Stomach (tissue), 9 donors: Measurements from ENCODE around the gene RTKN2. TPM values are rescaled to one million over a fixed set of nuclear protein-coding genes. Genes with fewer than 3 reads are reported as not detected.

Source experiments
- DNase-seq, 2 donors: peaks; one replicate each; pipeline versions ENCODE4 v3.0.0 to v3.0.0-alpha.2; 2013 to 2019
- H3K27ac ChIP-seq, 5 donors: fragments of 200-600 bp in 4 of 5; sonication (generic) in 4 of 5; one replicate each; pipeline ENCODE4 v1.5.1; 2013 to 2019; ENCODE audit warnings: mild to moderate bottlenecking in 1 of 5, moderate library complexity in 1 of 5
- H3K27me3 ChIP-seq, 3 donors: fragments of 200-600 bp; sonication (generic); one replicate each; pipeline ENCODE4 v1.5.1; 2017 to 2019; ENCODE audit warnings: mixed run types in 1 of 3
- H3K36me3 ChIP-seq, 4 donors: fragments of 200-600 bp; sonication (generic); 1 replicate in 3 of 4; 2 replicates in 1 of 4; pipeline ENCODE4 v1.5.1; 2016 to 2019
- H3K4me1 ChIP-seq, 4 donors: fragments of 200-600 bp; sonication (generic); one replicate each; pipeline ENCODE4 v1.5.1; 2016 to 2019
- H3K4me3 ChIP-seq, 4 donors: fragments of 200-600 bp; sonication (generic) in 3 of 4; one replicate each; pipeline ENCODE4 v1.5.1; 2016 to 2019; ENCODE audit warnings: mild to moderate bottlenecking in 1 of 4
- H3K9me3 ChIP-seq, 4 donors: fragments of 200-600 bp; sonication (generic); one replicate each; pipeline ENCODE4 v1.5.1; 2016 to 2019
- CTCF ChIP-seq, 7 experiments: fragments of 450-650 bp in 4 of 7; fragments of 200-600 bp in 3 of 7; sonication (generic) in 3 of 7; IDR thresholded peaks; one replicate each; pipeline ENCODE4 v1.5.1; 2016 to 2019; ENCODE audit warnings: antibody characterized with exemption in 7 of 7, control low read depth in 2 of 7, mild to moderate bottlenecking in 1 of 7
- EP300 ChIP-seq: sonication (generic); formaldehyde crosslinking; IDR thresholded peaks from one replicate; pipeline ENCODE4 v1.6.1; 2017; ENCODE audit warnings: antibody characterized with exemption
- POLR2A ChIP-seq, 4 donors: fragments of 450-650 bp; IDR thresholded peaks; one replicate each; pipeline ENCODE4 v1.6.1; 2016; ENCODE audit warnings: antibody characterized with exemption in 4 of 4, control low read depth in 2 of 4, mild to moderate bottlenecking in 1 of 4, moderate library complexity in 1 of 4
- POLR2AphosphoS5 ChIP-seq, 3 donors: sonication (generic); formaldehyde crosslinking; IDR thresholded peaks; one replicate each; pipeline ENCODE4 v1.6.1; 2016; ENCODE audit warnings: antibody characterized with exemption in 3 of 3
- WGBS, 5 donors: extraction: QIAGEN DNeasy Blood & Tissue Kit in 3 of 5; methylation state at CpG; one replicate each; pipeline versions ENCODE4 v1.1.5 to v1.1.7; 2013 to 2018; 5-methylcytosine and 5-hydroxymethylcytosine counted together
- intact Hi-C: fragments of 100-400 bp; cut with DNase I; formaldehyde crosslinking; loops from one replicate; pipeline ENCODE4 v1.15.1; 2023; ENCODE audit warnings: low total_unique reads
- polyA plus RNA-seq, 3 donors: library from polyadenylated mRNA; stranded (reverse); fragments of 200-250 nt; gene quantifications; one replicate each; pipeline ENCODE4 v1.2.3, GENCODE V29; 2013
- total RNA-seq, 5 donors: library from RNA; depleted of rRNA; stranded (reverse); fragments of >200 nt; gene quantifications; one replicate each; pipeline versions ENCODE4 v1.1.0 to v1.2.3, GENCODE V29; 2014 to 2016
- donor health status: healthy with polysubstance abuse.
- donor health status: Bipolar disorder and iron deficiency.
- donor health status: healthy.

The RTKN2 gene
- total and polyA plus RNA-seq, 8 donors: 0.15 to 8.4 (median 1.8) TPM; not detected in 2

GRCh38 chr10:62259998-62260397, 8.6 kb downstream of the RTKN2 start:
- intact Hi-C loops: no loop called here
- TF ChIP-seq EP300 (no peak), CTCF (IDR thresholded peaks at IDR 0.05) (no peak), POLR2A (IDR thresholded peaks at IDR 0.05) (no peak), POLR2AphosphoS5 (IDR thresholded peaks at IDR 0.05) (no peak)

DNA sequence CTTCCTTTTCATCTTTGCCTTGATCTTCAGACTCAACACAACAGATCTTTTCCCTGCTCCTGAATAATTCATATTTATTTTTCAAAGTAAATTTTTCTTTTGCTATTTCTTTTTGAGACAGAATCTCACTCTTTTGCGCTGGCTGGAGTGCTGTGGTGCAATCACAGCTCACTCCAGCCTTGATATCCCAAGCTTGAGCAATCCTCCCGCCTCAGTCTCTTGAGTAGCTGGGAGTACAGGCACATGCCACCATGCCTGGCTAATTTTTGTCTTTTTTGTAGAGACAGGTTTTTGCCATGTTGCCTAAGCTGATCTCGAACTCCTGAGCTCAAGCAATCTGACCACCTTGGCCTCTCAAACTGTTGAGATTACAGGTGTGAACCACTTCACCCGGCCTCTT, 9.2 kb downstream of the RTKN2 start:
- intact Hi-C loops: no loop called here
- Histone ChIP-seq H3K4me3 (no peak overlapping the region), H3K36me3 (no peaks in the 10 kb centered on the region), H3K4me1 (no peaks in the 10 kb centered on the region), H3K27ac (no peak overlapping the region), H3K9me3 (no peaks in the 10 kb centered on the region), H3K27me3 (no peaks in the 10 kb centered on the region)
- WGBS, 5 donors: 73 to 90% (median 74%) methylated on average over 4 of the region's 4 CpGs
- DNase-seq: no peak
- TF ChIP-seq POLR2A (IDR thresholded peaks at IDR 0.05): no peak
- no peak for TF ChIP-seq POLR2AphosphoS5 (IDR thresholded peaks at IDR 0.05)
- no peak for TF ChIP-seq EP300
- TF ChIP-seq CTCF (IDR thresholded peaks at IDR 0.05): no peak

More at GRCh38 chr10:62259998-62260397, 8.6 kb downstream of the RTKN2 start:
- H3K4me3 ChIP-seq: no peak overlapping the region
- H3K27me3 ChIP-seq: no peaks in the 10 kb centered on the region
- DNase-seq: no peak
- 90 to 96% (median 93%) methylated on average over 1 of the region's 1 CpG for WGBS, 5 donors
- H3K4me1 ChIP-seq: no peaks in the 10 kb centered on the region
- H3K36me3 ChIP-seq: no peaks in the 10 kb centered on the region
- H3K27ac ChIP-seq: no peak overlapping the region
- H3K9me3 ChIP-seq: no peaks in the 10 kb centered on the region

DNA sequence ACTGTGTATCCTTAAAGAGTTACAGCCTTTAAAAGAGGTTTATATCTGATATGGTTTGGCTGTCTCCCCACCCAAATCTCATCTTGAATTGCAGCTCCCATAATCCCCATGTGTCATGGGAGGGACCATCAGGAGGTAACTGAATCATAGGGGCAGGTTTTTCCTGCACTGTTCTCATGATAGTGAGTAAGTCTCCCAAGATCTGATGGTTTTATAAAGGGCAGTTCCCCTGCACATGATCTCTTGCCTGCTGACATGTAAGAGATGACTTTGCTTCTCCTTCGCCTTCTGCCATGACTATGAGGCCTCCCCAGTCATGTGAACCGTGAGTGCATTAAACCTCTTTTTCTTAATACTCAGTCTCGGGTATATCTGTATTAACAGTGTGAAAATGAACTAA, 9.7 kb downstream of the RTKN2 start:
- intact Hi-C loops: no loop called here
- Histone ChIP-seq H3K9me3 (no peaks in the 10 kb centered on the region), H3K4me3 (no peak overlapping the region), H3K27ac (no peak overlapping the region), H3K4me1 (no peaks in the 10 kb centered on the region), H3K27me3 (no peaks in the 10 kb centered on the region), H3K36me3 (no peaks in the 10 kb centered on the region)
- no peak for DNase-seq
- no peak for TF ChIP-seq EP300
- TF ChIP-seq POLR2AphosphoS5 (IDR thresholded peaks at IDR 0.05): no peak
- no peak for TF ChIP-seq POLR2A (IDR thresholded peaks at IDR 0.05)
- no peak for TF ChIP-seq CTCF (IDR thresholded peaks at IDR 0.05)
- 91 to 97% (median 92%) methylated on average over 3 of the region's 3 CpGs for WGBS, 5 donors

DNA sequence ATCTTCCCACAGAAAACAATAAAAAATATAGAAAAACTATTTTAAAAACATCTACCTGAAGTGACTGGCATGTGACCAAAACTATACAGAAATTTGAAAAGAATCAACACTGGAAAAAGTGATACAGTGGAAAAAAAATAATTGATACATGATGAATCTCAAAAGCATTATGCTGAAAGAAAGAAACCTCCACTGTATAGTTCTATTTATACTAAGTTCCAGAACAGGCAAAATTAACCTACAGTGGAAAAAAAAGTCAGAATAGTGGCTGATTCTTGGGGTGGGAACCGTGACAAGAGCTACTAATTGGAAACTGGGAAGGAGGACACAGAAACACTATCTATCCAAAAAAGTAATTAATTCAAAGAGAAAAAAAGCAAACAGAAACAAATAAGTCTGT, 14.9 kb downstream of the RTKN2 start:
- no peaks in the 10 kb centered on the region for H3K9me3 ChIP-seq
- no peaks in the 10 kb centered on the region for H3K36me3 ChIP-seq
- TF ChIP-seq CTCF (IDR thresholded peaks at IDR 0.05) (no peak), POLR2A (IDR thresholded peaks at IDR 0.05) (no peak), EP300 (no peak), POLR2AphosphoS5 (IDR thresholded peaks at IDR 0.05) (no peak)
- H3K4me3 ChIP-seq: no peak overlapping the region
- intact Hi-C loops: no loop called here
- H3K4me1 ChIP-seq: no peaks in the 10 kb centered on the region
- DNase-seq: no peak
- H3K27me3 ChIP-seq: no peaks in the 10 kb centered on the region
- WGBS, 5 donors: 89 to 100% (median 94%) methylated on average over 1 of the region's 1 CpG
- no peak overlapping the region for H3K27ac ChIP-seq
